Fibroblast of pulmonary artery (primary cell): ENCODE measurements around the gene WASF2.

Experiments used
- DNase-seq: peaks from one replicate; pipeline ENCODE4 v3.0.0-alpha.2; 2010; ENCODE audit warnings: low read depth
- H3K4me3 ChIP-seq: replicated peaks from 2 replicates; pipeline ENCODE4 v1.5.1; 2011; ENCODE audit warnings: low read depth, mild to moderate bottlenecking, control low read depth, low read length, moderate library complexity
- CTCF ChIP-seq: IDR thresholded peaks from 2 replicates; pipeline ENCODE4 v1.5.1; 2011; ENCODE audit warnings: mild to moderate bottlenecking, control low read depth, low read length, inconsistent platforms; ENCODE audit errors: missing control alignments

The WASF2 gene

GRCh38 chr1:27513528-27513927 lies 23.6 kb upstream of the WASF2 start:
- H3K4me3 ChIP-seq, result no peak overlapping the region
- TF ChIP-seq CTCF, result no peak
- DNase-seq, result no peak

- H3K4me3 ChIP-seq, result no peak overlapping the region
- TF ChIP-seq CTCF, result no peak
- no peak for DNase-seq
Observed at GRCh38 chr1:27509127-27510080, 19.4 kb upstream of the WASF2 start.

GRCh38 chr1:27507960-27508665 lies 18.1 kb upstream of the WASF2 start:
- DNase-seq, result no peak
- no peak overlapping the region for H3K4me3 ChIP-seq
- peak; percentile 5 for TF ChIP-seq CTCF

- no peak for TF ChIP-seq CTCF
- no peak for DNase-seq
- no peak overlapping the region for H3K4me3 ChIP-seq
Observed at GRCh38 chr1:27506703-27507102, 16.7 kb upstream of the WASF2 start.

GRCh38 chr1:27505420-27505680 lies 15.4 kb upstream of the WASF2 start:
- DNase-seq, result no peak
- no peak for TF ChIP-seq CTCF
- no peak overlapping the region for H3K4me3 ChIP-seq

- DNase-seq, result no peak
- TF ChIP-seq CTCF, result no peak
- H3K4me3 ChIP-seq, result no peak overlapping the region
Observed at GRCh38 chr1:27504588-27505419, 14.8 kb upstream of the WASF2 start.
